Panc1 (cell line): Measurements from ENCODE around the gene MRPL14. TPM values are rescaled to one million over a fixed set of nuclear protein-coding genes. Genes with fewer than 3 reads are reported as not detected.

ENCODE experiments used
- ATAC-seq: fragments of 200-7000 bp; cut with Tn5 transposase; 2 replicates; pipeline ENCODE4 v1.9.1; 2020; ENCODE audit warnings: mild to moderate bottlenecking, moderate library complexity
- BruUV-seq: library from RNA; stranded (reverse); fragments of 400-500 nt; replicated peaks from 2 replicates; lab custom pipeline; 2021; lab: Mats Ljungman, UMichigan
- CTCF ChIA-PET: fragments of 300-600 bp; sonication (Branson Sonifier 250); formaldehyde crosslinking; loops from one replicate; lab custom pipeline; 2022; ENCODE audit warnings: antibody characterized with exemption; lab: Charles Lee
- POLR2A ChIA-PET: fragments of 300-600 bp; sonication (Branson Sonifier 250); formaldehyde crosslinking; loops from one replicate; lab custom pipeline; 2022; ENCODE audit warnings: antibody characterized with exemption; lab: Charles Lee
- DNase-seq: peaks from one replicate; pipeline ENCODE4 v3.0.0-alpha.2; 2010; ENCODE audit warnings: low read depth, low spot score
- H3K27ac ChIP-seq: 2 replicates; pipeline ENCODE4 v1.5.1; 2011; ENCODE audit warnings: mild to moderate bottlenecking, low read length, inconsistent platforms
- H3K27me3 ChIP-seq: fragments of 200-500 bp; sonication (Bioruptor generic); 2 replicates; pipeline ENCODE4 v1.6.0; 2014; ENCODE audit warnings: low read length, inconsistent platforms; ENCODE audit not compliant: control insufficient read depth, insufficient read depth
- H3K36me3 ChIP-seq: fragments of 200-500 bp; sonication (Bioruptor generic); 2 replicates; pipeline ENCODE4 v1.5.1; 2014; ENCODE audit warnings: inconsistent platforms, mild to moderate bottlenecking, low read length, moderate library complexity; ENCODE audit not compliant: control insufficient read depth, insufficient read depth
- H3K4me1 ChIP-seq: 2 replicates; pipeline ENCODE4 v1.5.1; 2011; ENCODE audit warnings: inconsistent platforms, mild to moderate bottlenecking, low read length, moderate library complexity; ENCODE audit not compliant: control insufficient read depth, insufficient read depth
- H3K4me3 ChIP-seq, 2 experiments: 2 replicates each; pipeline ENCODE4 v1.5.1; 2011 to 2012; ENCODE audit warnings: low read depth in 2 of 2, low read length in 2 of 2, mild to moderate bottlenecking in 2 of 2, inconsistent platforms in 1 of 2, moderate library complexity in 1 of 2
- H3K9me3 ChIP-seq: fragments of 200-500 bp; sonication (Bioruptor generic); 2 replicates; pipeline ENCODE4 v1.5.1; 2014; ENCODE audit warnings: low read depth, mild to moderate bottlenecking, inconsistent platforms, low read length, moderate library complexity; ENCODE audit not compliant: control insufficient read depth, insufficient read depth
- CTCF ChIP-seq: fragments of 450-650 bp; IDR thresholded peaks from 2 replicates; pipeline ENCODE4 v1.5.1; 2017; ENCODE audit warnings: mild to moderate bottlenecking
- POLR2AphosphoS5 ChIP-seq: IDR thresholded peaks from 2 replicates; pipeline ENCODE4 v1.6.1; 2012; ENCODE audit warnings: mild to moderate bottlenecking, low read depth, low read length, moderate library complexity
- REST ChIP-seq, 2 experiments: IDR thresholded peaks; 2 replicates each; pipeline ENCODE4 v1.6.1; 2011 to 2012; ENCODE audit warnings: low read depth in 2 of 2, control low read depth in 1 of 2, low read length in 1 of 2, mild to moderate bottlenecking in 1 of 2, moderate library complexity in 1 of 2; ENCODE audit not compliant: insufficient read depth in 1 of 2
- SIN3A ChIP-seq: IDR thresholded peaks from 2 replicates; pipeline ENCODE4 v1.6.1; 2012; ENCODE audit warnings: low read depth, mild to moderate bottlenecking, low read length, moderate library complexity, borderline replicate concordance; ENCODE audit not compliant: insufficient read depth
- TCF7L2 ChIP-seq: IDR thresholded peaks from 2 replicates; pipeline ENCODE4 v1.6.1; 2011; ENCODE audit warnings: mild to moderate bottlenecking, low read depth, low read length, inconsistent platforms
- in situ Hi-C: cut with HindIII; loops from 2 replicates; pipeline ENCODE4 v1.10.0; 2016; ENCODE audit warnings: low sequenced_read_pairs, low pct_unique_long_range_greater_than_20kb
- intact Hi-C: fragments of 100-400 bp; cut with micrococcal nuclease; formaldehyde crosslinking; loops from one replicate; pipeline ENCODE4 v1.10.0; 2022; ENCODE audit not compliant: unreplicated experiment
- total RNA-seq: library from RNA; stranded (reverse); gene quantifications from one replicate; pipeline ENCODE4 v1.2.1, GENCODE V29; 2021; ENCODE audit not compliant: unreplicated experiment

Gene MRPL14
- total RNA-seq, 1 experiment from 2014 or later: 82.0 TPM

GRCh38 chr6:44099192-44099591 lies 28.1 kb downstream of the MRPL14 start:
- intact Hi-C loops: loop anchor here (5.0 to 10.0 kb wide), 2 partner anchors 156 to 238 kb away; partner anchors contain the start of gene SLC35B2
- ChIA-PET POLR2A (no interaction called here), CTCF (no interaction called here)
- Histone ChIP-seq H3K36me3 (no peaks in the 10 kb centered on the region), H3K4me3 (no peak overlapping the region), H3K9me3 (no peaks in the 10 kb centered on the region), H3K27ac (no peak overlapping the region), H3K27me3 (no peaks in the 10 kb centered on the region), H3K4me1 (no peaks in the 10 kb centered on the region)
- in situ Hi-C loops: no loop called here
- BruUV-seq: no TSS peak
- DNase-seq (no peak), ATAC-seq (no peak)
- TF ChIP-seq POLR2AphosphoS5 (no peak), SIN3A (no peak)

- no peak overlapping the region for H3K27ac ChIP-seq
- CTCF ChIA-PET: interaction anchor here (0.7 kb wide), 1 partner anchor 404 kb away, joined by 4 read pairs; no protein-coding TSS in a partner anchor
- H3K9me3 ChIP-seq: no peaks in the 10 kb centered on the region
- H3K36me3 ChIP-seq: no peaks in the 10 kb centered on the region
- no peak overlapping the region for H3K4me3 ChIP-seq
- TF ChIP-seq POLR2AphosphoS5 (no peak), SIN3A (no peak), TCF7L2 (no peak), CTCF (no peak), REST (IDR thresholded peaks at IDR 0.05; ENCODE audit: insufficient read depth in 1 of 2, low read depth in 2 of 2, low read length in 1 of 2) (no peak)
- DNase-seq (no peak), ATAC-seq (no peak)
- no peaks in the 10 kb centered on the region for H3K27me3 ChIP-seq
- no peaks in the 10 kb centered on the region for H3K4me1 ChIP-seq
- in situ Hi-C loops: no loop called here
- intact Hi-C loops: loop anchor here (5.0 to 10.0 kb wide), 2 partner anchors 157 to 239 kb away; partner anchors contain the start of gene SLC35B2
- no TSS peak for BruUV-seq
- POLR2A ChIA-PET: interaction anchor here (0.7 kb wide), 1 partner anchor 92 kb away, joined by 3 read pairs; no protein-coding TSS in a partner anchor
Measured at GRCh38 chr6:44097782-44098317, 29.4 kb downstream of the MRPL14 start.

GRCh38 chr6:44096612-44097011 lies 30.6 kb downstream of the MRPL14 start:
- H3K4me3 ChIP-seq: no peak overlapping the region
- no peaks in the 10 kb centered on the region for H3K27me3 ChIP-seq
- H3K27ac ChIP-seq: no peak overlapping the region
- in situ Hi-C loops (no loop called here), intact Hi-C loops (loop anchor here (1.0 to 10.0 kb wide), 3 partner anchors 55 to 241 kb away; partner anchors contain the start of gene SLC35B2)
- POLR2A ChIA-PET: interaction anchor here (0.6 to 0.7 kb wide), 2 partner anchors 33 to 130 kb away, joined by 3 read pairs; no protein-coding TSS in a partner anchor
- TF ChIP-seq REST (IDR thresholded peaks at IDR 0.05; ENCODE audit: insufficient read depth in 1 of 2, low read depth in 2 of 2, low read length in 1 of 2) (no peak), CTCF (peak; percentile 82), SIN3A (no peak)
- no peaks in the 10 kb centered on the region for H3K9me3 ChIP-seq
- H3K36me3 ChIP-seq: no peaks in the 10 kb centered on the region
- no TSS peak for BruUV-seq
- CTCF ChIA-PET: interaction anchor here (0.5 to 0.8 kb wide), 5 partner anchors 13 to 241 kb away, joined by 3 to 7 read pairs (median 6); no protein-coding TSS in a partner anchor
- H3K4me1 ChIP-seq: no peaks in the 10 kb centered on the region
- DNase-seq (no peak), ATAC-seq (peak; percentile 86)
